Posterior cingulate gyrus (tissue), 11 donors: ENCODE results near the gene NDC1.
A peak's percentile ranks its signal among the peaks of the same experiment; 100 is the strongest.
"Not testable (repeated sequence)": the region's sequence is repeated elsewhere in the genome, so short reads cannot be mapped to it uniquely, and the experiment has no call there.

Experiments
- DNase-seq, 10 donors: peaks; one replicate each; pipeline versions ENCODE4 v3.0.0 to v3.0.0-alpha.2; 2020 to 2021; ENCODE audit warnings: mixed read lengths in 3 of 10
- intact Hi-C: fragments of 100-400 bp; cut with DNase I; formaldehyde crosslinking; loops from one replicate; pipeline ENCODE4 v1.15.1; 2023

The NDC1 gene

GRCh38 chr1:53769780-53770179 lies 68.3 kb downstream of the NDC1 start:
- intact Hi-C loops = no loop called here
- DNase-seq = no peak

GRCh38 chr1:53769184-53769583 lies 68.9 kb downstream of the NDC1 start:
- intact Hi-C loops = no loop called here
- no peak for DNase-seq

GRCh38 chr1:53766831-53767405 lies 71.2 kb downstream of the NDC1 start:
- intact Hi-C loops = no loop called here
- DNase-seq = no peak

GRCh38 chr1:53766194-53766742 lies 71.8 kb downstream of the NDC1 start:
- intact Hi-C loops = no loop called here
- no peak for DNase-seq

GRCh38 chr1:53765657-53766056 lies 72.4 kb downstream of the NDC1 start:
- no peak for DNase-seq

GRCh38 chr1:53763911-53764310 lies 74.2 kb downstream of the NDC1 start:
- intact Hi-C loops = no loop called here
- DNase-seq = no peak

More at GRCh38 chr1:53765657-53766056, 72.4 kb downstream of the NDC1 start:
- intact Hi-C loops = no loop called here

GRCh38 chr1:53763461-53763860 lies 74.6 kb downstream of the NDC1 start:
- intact Hi-C loops = no loop called here
- DNase-seq = peak in 1 of 10 donors; percentile 33

- DNase-seq, intact Hi-C loops: not testable (repeated sequence)
These were observed 77.6 kb downstream of the NDC1 start for GRCh38 chr1:53760497-53760896.

GRCh38 chr1:53755874-53756273 lies 82.2 kb downstream of the NDC1 start:
- intact Hi-C loops = no loop called here
- DNase-seq = peak in 1 of 10 donors; percentile 32

GRCh38 chr1:53754484-53755312 lies 83.4 kb downstream of the NDC1 start:
- intact Hi-C loops = loop anchor here (1.0 kb wide), 1 partner anchor 269 kb away; no protein-coding TSS in a partner anchor
- peak in 5 of 10 donors; percentile 17 to 69 (median 24) for DNase-seq

GRCh38 chr1:53752281-53752680 lies 85.8 kb downstream of the NDC1 start:
- peak in 1 of 10 donors; percentile 67 for DNase-seq
- intact Hi-C loops = no loop called here

GRCh38 chr1:53747841-53748240 lies 90.3 kb downstream of the NDC1 start:
- DNase-seq = no peak
- intact Hi-C loops = no loop called here

- DNase-seq = no peak
These were observed 97.4 kb downstream of the NDC1 start for GRCh38 chr1:53740621-53741105.

GRCh38 chr1:53739109-53739681 lies 98.9 kb downstream of the NDC1 start, which contains the start of gene GLIS1:
Gene GLIS1, minus strand, starts transcription at chr1:53739164. Its CDS starts 1,100 bp downstream, at chr1:53738064.
- DNase-seq = peak; percentile 68 to 98 (median 80)
- intact Hi-C loops = no loop called here

More at GRCh38 chr1:53740621-53741105, 97.4 kb downstream of the NDC1 start:
- intact Hi-C loops = no loop called here

- peak in 9 of 10 donors; percentile 16 to 88 (median 39) for DNase-seq
- intact Hi-C loops = no loop called here
These were observed 99.6 kb downstream of the NDC1 start for GRCh38 chr1:53738205-53739108.

- DNase-seq = peak in 4 of 10 donors; percentile 15 to 83 (median 54)
- intact Hi-C loops = no loop called here
These were observed 100.4 kb downstream of the NDC1 start for GRCh38 chr1:53737648-53738204.

- intact Hi-C loops = no loop called here
- peak in 1 of 10 donors; percentile 41 for DNase-seq
These were observed 101.8 kb downstream of the NDC1 start for GRCh38 chr1:53736290-53736689.

GRCh38 chr1:53735681-53736080 lies 102.4 kb downstream of the NDC1 start:
- intact Hi-C loops = no loop called here
- DNase-seq = peak in 1 of 10 donors; percentile 59

- no peak for DNase-seq
- intact Hi-C loops = no loop called here
These were observed 102.8 kb downstream of the NDC1 start for GRCh38 chr1:53735261-53735660.
